Neuronal stem cell (in vitro differentiated cells): ENCODE results near the gene GYPE.
"Not testable (repeated sequence)": the region's sequence is repeated elsewhere in the genome, so short reads cannot be mapped to it uniquely, and the experiment has no call there.

Experiments
- DNase-seq: peaks from one replicate; pipeline ENCODE4 v3.0.0-alpha.2; 2013; ENCODE audit warnings: low spot score
- H2AFZ ChIP-seq: one replicate; pipeline ENCODE4 v1.6.1; 2013; ENCODE audit warnings: mild to moderate bottlenecking, low read length, inconsistent platforms
- H2AK5ac ChIP-seq: 2 replicates; pipeline ENCODE4 v1.6.1; 2013; ENCODE audit warnings: low read depth, mild to moderate bottlenecking, inconsistent platforms, low read length, moderate library complexity, mixed read lengths
- H2BK120ac ChIP-seq: 2 replicates; pipeline ENCODE4 v1.6.1; 2013; ENCODE audit warnings: low read depth, mild to moderate bottlenecking, inconsistent platforms, low read length, moderate library complexity, mixed read lengths
- H2BK12ac ChIP-seq: one replicate; pipeline ENCODE4 v1.6.1; 2013; ENCODE audit warnings: low read length, inconsistent platforms
- H2BK15ac ChIP-seq: 2 replicates; pipeline ENCODE4 v1.6.1; 2013; ENCODE audit warnings: mild to moderate bottlenecking, low read length, inconsistent platforms, mixed read lengths
- H2BK5ac ChIP-seq: one replicate; pipeline ENCODE4 v1.6.1; 2013; ENCODE audit warnings: inconsistent platforms, mild to moderate bottlenecking, low read length, moderate library complexity
- H3K14ac ChIP-seq: one replicate; pipeline ENCODE4 v1.6.1; 2013; ENCODE audit warnings: low read length, inconsistent platforms
- H3K18ac ChIP-seq: 2 replicates; pipeline ENCODE4 v1.6.1; 2013; ENCODE audit warnings: low read length, inconsistent platforms
- H3K23ac ChIP-seq: 2 replicates; pipeline ENCODE4 v1.6.1; 2013; ENCODE audit warnings: low read depth, mild to moderate bottlenecking, mixed read lengths, low read length, inconsistent platforms; ENCODE audit not compliant: poor library complexity
- H3K27ac ChIP-seq: replicated peaks from 3 replicates; pipeline ENCODE4 v1.5.1; 2013; ENCODE audit warnings: low read length, inconsistent platforms
- H3K27me3 ChIP-seq, 3 experiments: 2 replicates each; pipeline ENCODE4 v1.6.1; 2013; ENCODE audit warnings: low read length in 3 of 3, mild to moderate bottlenecking in 2 of 3, inconsistent platforms in 1 of 3, low read depth in 1 of 3, mixed read lengths in 1 of 3, moderate library complexity in 1 of 3; ENCODE audit not compliant: control insufficient read depth in 3 of 3, insufficient read depth in 3 of 3
- H3K36me3 ChIP-seq, 2 donors: replicated peaks in 1 of 2; 2 replicates each; pipeline ENCODE4 v1.6.1; 2013; ENCODE audit warnings: low read length in 2 of 2; ENCODE audit not compliant: control insufficient read depth in 2 of 2, insufficient read depth in 2 of 2
- H3K4ac ChIP-seq: 2 replicates; pipeline ENCODE4 v1.6.1; 2013; ENCODE audit warnings: inconsistent platforms, mild to moderate bottlenecking, low read length, moderate library complexity
- H3K4me1 ChIP-seq, 2 donors: 1 replicate in 1 of 2; 2 replicates in 1 of 2; pipeline ENCODE4 v1.6.1; 2013; ENCODE audit warnings: low read length in 2 of 2, low read depth in 1 of 2; ENCODE audit not compliant: control insufficient read depth in 2 of 2, insufficient read depth in 1 of 2
- H3K4me2 ChIP-seq: one replicate; pipeline ENCODE4 v1.6.1; 2013; ENCODE audit warnings: mild to moderate bottlenecking, low read length, inconsistent platforms; ENCODE audit not compliant: insufficient read depth, poor library complexity, severe bottlenecking
- H3K4me3 ChIP-seq, 2 donors: 2 replicates each; pipeline ENCODE4 v1.5.1; 2013; ENCODE audit warnings: low read length in 2 of 2, mild to moderate bottlenecking in 2 of 2, inconsistent platforms in 1 of 2, moderate library complexity in 1 of 2
- H3K79me1 ChIP-seq: one replicate; pipeline ENCODE4 v1.6.1; 2013; ENCODE audit warnings: low read depth, mild to moderate bottlenecking, inconsistent platforms, low read length, moderate library complexity
- H3K9ac ChIP-seq: one replicate; pipeline ENCODE4 v1.6.1; 2013; ENCODE audit warnings: mild to moderate bottlenecking, low read depth, low read length, inconsistent platforms; ENCODE audit not compliant: poor library complexity
- H3K9me3 ChIP-seq, 2 donors: replicated peaks in 1 of 2; 2 replicates each; pipeline versions ENCODE3 to v1.6.1; 2013; ENCODE audit warnings: low read length in 2 of 2, mild to moderate bottlenecking in 2 of 2, inconsistent platforms in 1 of 2, low read depth in 1 of 2, mixed read lengths in 1 of 2, moderate library complexity in 1 of 2; ENCODE audit not compliant: control insufficient read depth in 2 of 2, insufficient read depth in 1 of 2
- H4K8ac ChIP-seq: one replicate; pipeline ENCODE4 v1.6.1; 2013; ENCODE audit warnings: low read depth, mild to moderate bottlenecking, inconsistent platforms, low read length, moderate library complexity
- H4K91ac ChIP-seq: one replicate; pipeline ENCODE4 v1.6.1; 2013; ENCODE audit warnings: low read length, low read depth, mild to moderate bottlenecking, inconsistent platforms; ENCODE audit not compliant: poor library complexity
- WGBS, 2 donors: extraction: QIAGEN DNeasy Blood & Tissue Kit; methylation state at CpG; one replicate each; pipeline ENCODE4 v1.1.7; 2013; ENCODE audit warnings: missing lambda C conversion rate in 2 of 2, mixed read lengths in 1 of 2; ENCODE audit not compliant: insufficient read length in 2 of 2, insufficient replicate concordance in 1 of 2; ENCODE audit errors: extremely low coverage in 2 of 2; 5-methylcytosine and 5-hydroxymethylcytosine counted together

Gene GYPE

DNA sequence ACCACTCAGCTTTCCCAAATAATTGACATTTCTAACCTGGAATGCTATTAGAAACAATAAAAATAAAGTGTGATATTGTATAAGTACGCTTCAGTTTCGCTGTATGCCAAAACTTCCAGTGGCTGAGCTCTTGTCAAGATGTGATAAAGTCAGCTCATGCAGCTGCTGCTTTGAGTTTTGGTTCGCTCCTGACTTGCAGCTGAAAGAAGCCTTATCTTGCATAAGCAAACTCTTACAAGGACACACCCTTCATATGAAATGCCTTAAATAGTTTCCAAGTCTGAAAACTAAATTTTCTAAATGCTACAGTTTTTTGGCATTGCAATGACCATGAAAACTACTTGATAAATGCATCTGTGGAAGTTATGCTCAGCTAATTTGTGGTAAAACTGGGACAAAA, 17.2 kb downstream of the GYPE start:
- H2BK5ac ChIP-seq, H2BK120ac ChIP-seq, H3K36me3 ChIP-seq, H4K91ac ChIP-seq, H3K27me3 ChIP-seq, H3K4me1 ChIP-seq, H2AK5ac ChIP-seq, H3K4me3 ChIP-seq, H3K9ac ChIP-seq, H3K9me3 ChIP-seq, H3K4me2 ChIP-seq, H3K27ac ChIP-seq, H3K23ac ChIP-seq, H4K8ac ChIP-seq, H2BK15ac ChIP-seq, H3K14ac ChIP-seq, H2AFZ ChIP-seq, H2BK12ac ChIP-seq, H3K18ac ChIP-seq, H3K79me1 ChIP-seq, DNase-seq, H3K4ac ChIP-seq: not testable (repeated sequence)
- no CpG with 5 or more reads among the region's 3 CpGs for WGBS, 2 donors

DNA sequence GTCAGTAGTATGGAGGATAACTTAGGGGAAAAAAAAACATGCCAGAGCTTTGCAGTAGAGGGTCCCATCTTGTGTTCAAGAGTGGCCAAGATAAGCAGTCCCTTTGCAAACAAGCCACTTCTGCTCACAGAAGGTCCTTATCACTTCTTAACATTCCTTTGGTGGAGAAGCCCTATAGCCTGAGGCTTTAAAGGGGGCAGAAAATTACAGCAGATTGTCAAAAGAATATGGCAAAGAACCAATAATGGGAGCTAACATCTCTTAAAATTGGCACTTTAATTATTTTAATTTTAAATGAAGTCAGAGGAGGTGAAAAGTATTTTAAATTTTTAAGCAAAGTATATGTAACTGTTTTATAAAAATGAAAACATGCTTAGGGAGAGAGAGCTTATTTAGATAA, 20.4 kb downstream of the GYPE start:
- not testable (repeated sequence) for H3K4me1 ChIP-seq, H2AFZ ChIP-seq, H3K9ac ChIP-seq, H3K14ac ChIP-seq, H3K4me3 ChIP-seq, H3K79me1 ChIP-seq, H4K8ac ChIP-seq, H3K9me3 ChIP-seq, H4K91ac ChIP-seq, H2BK15ac ChIP-seq, H3K4ac ChIP-seq, H2BK120ac ChIP-seq, H3K18ac ChIP-seq, H2BK5ac ChIP-seq, DNase-seq, H2BK12ac ChIP-seq, H2AK5ac ChIP-seq, H3K23ac ChIP-seq, H3K27me3 ChIP-seq, H3K27ac ChIP-seq, H3K4me2 ChIP-seq, H3K36me3 ChIP-seq

- no peaks in the 10 kb centered on the region for H3K79me1 ChIP-seq
- H3K36me3 ChIP-seq = no peaks in the 10 kb centered on the region
- H3K27ac ChIP-seq = no peak overlapping the region
- H2BK12ac ChIP-seq = no peak overlapping the region
- no peak overlapping the region for H2AFZ ChIP-seq
- H3K4ac ChIP-seq = no peak overlapping the region
- no peaks in the 10 kb centered on the region for H3K4me1 ChIP-seq
- H3K4me2 ChIP-seq = no peak overlapping the region
- no peak overlapping the region for H3K4me3 ChIP-seq
- no peak overlapping the region for H2BK15ac ChIP-seq
- H3K18ac ChIP-seq = no peak overlapping the region
- no peak overlapping the region for H3K14ac ChIP-seq
- H2BK120ac ChIP-seq = no peak overlapping the region
- no peaks in the 10 kb centered on the region for H3K27me3 ChIP-seq
- no peak overlapping the region for H2AK5ac ChIP-seq
- no peak for DNase-seq
- no peak overlapping the region for H3K23ac ChIP-seq
- H4K8ac ChIP-seq = no peak overlapping the region
- H2BK5ac ChIP-seq = no peak overlapping the region
- no peak overlapping the region for H3K9ac ChIP-seq
- H4K91ac ChIP-seq = no peak overlapping the region
- no peaks in the 10 kb centered on the region for H3K9me3 ChIP-seq
Measured at GRCh38 chr4:143883529-143883928, 21.8 kb downstream of the GYPE start.

GRCh38 chr4:143882892-143883291, 22.5 kb downstream of the GYPE start:
- Histone ChIP-seq H3K27ac (no peak overlapping the region), H3K9ac (no peak overlapping the region), H3K23ac (no peak overlapping the region), H2AFZ (no peak overlapping the region), H3K4ac (no peak overlapping the region), H3K14ac (no peak overlapping the region), H2AK5ac (no peak overlapping the region), H3K9me3 (no peaks in the 10 kb centered on the region), H2BK5ac (no peak overlapping the region), H3K18ac (no peak overlapping the region), H2BK15ac (no peak overlapping the region), H3K4me1 (no peaks in the 10 kb centered on the region), H3K4me3 (no peak overlapping the region), H3K36me3 (no peaks in the 10 kb centered on the region), H2BK120ac (no peak overlapping the region), H3K27me3 (no peaks in the 10 kb centered on the region), H3K79me1 (no peaks in the 10 kb centered on the region), H4K8ac (no peak overlapping the region), H4K91ac (no peak overlapping the region), H2BK12ac (no peak overlapping the region), H3K4me2 (no peak overlapping the region)
- no peak for DNase-seq
- no CpG with 5 or more reads among the region's 4 CpGs for WGBS, 2 donors
